ENCODE measurements around the gene STMND1. TPM values are rescaled to one million over a fixed set of nuclear protein-coding genes. Genes with fewer than 3 reads are reported as not detected.

Gene STMND1
- polyA plus RNA-seq, 3 donors: 0.17 to 0.26 (median 0.25) TPM

- no peak for DNase-seq (ENCODE audit: low read depth in 3 of 3, low spot score in 2 of 3)
Measured at GRCh38 chr6:17156966-17157365, 55.1 kb downstream of the STMND1 start.

- DNase-seq (ENCODE audit: low read depth in 3 of 3, low spot score in 2 of 3): no peak
Measured at GRCh38 chr6:17157617-17158016, 55.8 kb downstream of the STMND1 start.

- DNase-seq (ENCODE audit: low read depth in 3 of 3, low spot score in 2 of 3): no peak
Measured at GRCh38 chr6:17159240-17159639, 57.4 kb downstream of the STMND1 start.

- DNase-seq (ENCODE audit: low read depth in 3 of 3, low spot score in 2 of 3): no peak
Measured at GRCh38 chr6:17161076-17161475, 59.2 kb downstream of the STMND1 start.

GRCh38 chr6:17165383-17165782 lies 63.5 kb downstream of the STMND1 start:
- DNase-seq (ENCODE audit: low read depth in 3 of 3, low spot score in 2 of 3): no peak

- DNase-seq (ENCODE audit: low read depth in 3 of 3, low spot score in 2 of 3): no peak
Measured at GRCh38 chr6:17167327-17167979, 65.6 kb downstream of the STMND1 start.

GRCh38 chr6:17169291-17169690 lies 67.4 kb downstream of the STMND1 start:
- no peak for DNase-seq (ENCODE audit: low read depth in 3 of 3, low spot score in 2 of 3)

- DNase-seq (ENCODE audit: low read depth in 3 of 3, low spot score in 2 of 3): no peak
Measured at GRCh38 chr6:17169711-17170110, 67.9 kb downstream of the STMND1 start.

GRCh38 chr6:17172836-17173470 lies 71.1 kb downstream of the STMND1 start:
- DNase-seq (ENCODE audit: low read depth in 3 of 3, low spot score in 2 of 3): no peak

- no peak for DNase-seq (ENCODE audit: low read depth in 3 of 3, low spot score in 2 of 3)
Measured at GRCh38 chr6:17178326-17178725, 76.5 kb downstream of the STMND1 start.

- DNase-seq (ENCODE audit: low read depth in 3 of 3, low spot score in 2 of 3): no peak
Measured at GRCh38 chr6:17178754-17179529, 77.1 kb downstream of the STMND1 start.

- DNase-seq (ENCODE audit: low read depth in 3 of 3, low spot score in 2 of 3): no peak
Measured at GRCh38 chr6:17179530-17180073, 77.8 kb downstream of the STMND1 start.

Other genes starting within 250 kb of the STMND1 start
- 1 to 10 TPM in 2 of 3 donors, under 1 TPM in 1; 0.82 to 1.3 (median 1.2) TPM for gene RBM24, start 179.3 kb downstream of the STMND1 start, polyA plus RNA-seq (ENCODE audit: insufficient read length in 3 of 3)